Body of pancreas (tissue), 4 donors: ENCODE measurements around the gene CEACAM19.

Source experiments
- CTCF ChIP-seq, 7 experiments: fragments of 450-650 bp in 4 of 7; fragments of 200-600 bp in 3 of 7; sonication (generic) in 3 of 7; IDR thresholded peaks; one replicate each; pipeline ENCODE4 v1.5.1; 2016 to 2019; ENCODE audit warnings: antibody characterized with exemption in 7 of 7
- POLR2A ChIP-seq, 3 donors: fragments of 450-650 bp; IDR thresholded peaks; one replicate each; pipeline ENCODE4 v1.6.1; 2016; ENCODE audit warnings: antibody characterized with exemption in 3 of 3, mild to moderate bottlenecking in 2 of 3

- TF ChIP-seq POLR2A (IDR thresholded peaks at IDR 0.05): no peak
- no peak for TF ChIP-seq CTCF (IDR thresholded peaks at IDR 0.05)
Observed at GRCh38 chr19:44714597-44715169, 43.4 kb downstream of the CEACAM19 start.
